Motor neuron (in vitro differentiated cells): Measurements from ENCODE around the gene TMEM248. TPM values are rescaled to one million over a fixed set of nuclear protein-coding genes. Genes with fewer than 3 reads are reported as not detected.
"Not testable (repeated sequence)": the region's sequence is repeated elsewhere in the genome, so short reads cannot be mapped to it uniquely, and the experiment has no call there.

Experiments used
- ATAC-seq, 8 experiments: fragments of 200-7000 bp; cut with Tn5 transposase; replicated peaks in 6 of 8; 2 replicates each; pipeline ENCODE4 v1.8.0; 2021; ENCODE audit warnings: mild to moderate bottlenecking in 8 of 8, moderate library complexity in 8 of 8
- H3K27ac ChIP-seq, 2 donors: fragments of 250-450 bp; sonication (Bioruptor Pico); 2 replicates each; pipeline ENCODE4 v1.9.0; 2021; ENCODE audit warnings: antibody characterized with exemption in 2 of 2, mild to moderate bottlenecking in 2 of 2, moderate library complexity in 1 of 2
- H3K4me1 ChIP-seq, 2 donors: fragments of 250-450 bp; sonication (Bioruptor Pico); replicated peaks in 1 of 2; 2 replicates each; pipeline ENCODE4 v1.6.1; 2021; ENCODE audit warnings: antibody characterized with exemption in 2 of 2, mild to moderate bottlenecking in 2 of 2, moderate library complexity in 1 of 2
- H3K4me3 ChIP-seq, 5 donors: fragments of 250-450 bp; sonication (Bioruptor Pico); 2 replicates each; pipeline ENCODE4 v1.9.0; 2021; ENCODE audit warnings: antibody characterized with exemption in 5 of 5, mild to moderate bottlenecking in 5 of 5, moderate library complexity in 4 of 5
- WGBS, 10 experiments: fragments of 450-650 bp; shearing (Covaris generic); methylation state at CpG; one replicate each; pipeline ENCODE4 v1.0.0; 2022; 5-methylcytosine and 5-hydroxymethylcytosine counted together
- in situ Hi-C, 9 experiments: fragments of 400-800 bp; cut with MboI; loops; one replicate each; pipeline ENCODE4 v1.15.0; 2021; ENCODE audit warnings: low sequenced_read_pairs in 9 of 9, low pct_unique_long_range_greater_than_20kb in 2 of 9; ENCODE audit not compliant: unreplicated experiment in 9 of 9
- total RNA-seq, 8 experiments: library from RNA; unstranded; fragments of 300-600 nt; gene quantifications; 2 replicates each; pipeline versions ENCODE4 v1.2.3 to v1.2.4, GENCODE V29; 2022

TMEM248 gene
- total RNA-seq = 10 to 100 TPM; 25.4 to 78.6 (median 41.7) TPM

GRCh38 chr7:66920769-66921395, at the start of gene TMEM248:
Gene TMEM248 (plus strand): TSS chr7:66921225. CDS start chr7:66941866, 20,641 bp downstream.
- peak within 1 kb of the TSS; percentile 66 to 96 (median 84) for H3K4me3 ChIP-seq
- peak; percentile 82 to 97 (median 94) for ATAC-seq
- H3K27ac ChIP-seq = peak within 1 kb of the TSS; percentile 82 to 97
- in situ Hi-C loops = no loop called here
- peaks cover 6 to 13% of the 10 kb centered on the region in 2 donors for H3K4me1 ChIP-seq
- 0 to 11% (median 4%) methylated on average over 1 to 27 of the region's 67 CpGs; no CpG with 5 or more reads in 2 of the 10 experiments for WGBS, 10 experiments

GRCh38 chr7:66873476-66873875, 47.5 kb upstream of the TMEM248 start:
- H3K27ac ChIP-seq = no peak overlapping the region
- ATAC-seq = no peak
- in situ Hi-C loops = loop anchor here in 1 of 9 experiments (25.0 kb wide), 1 partner anchor 89 kb away; no protein-coding TSS in a partner anchor
- no peaks in the 10 kb centered on the region for H3K4me1 ChIP-seq
- 60 to 100% (median 93%) methylated on average over 1 to 3 of the region's 3 CpGs; no CpG with 5 or more reads in 1 of the 10 experiments for WGBS, 10 experiments
- no peak overlapping the region for H3K4me3 ChIP-seq

- WGBS, 10 experiments = 22 to 100% (median 89%) methylated on average over 1 of the region's 1 CpG; no CpG with 5 or more reads in 5 of the 10 experiments
- Histone ChIP-seq H3K27ac (no peak overlapping the region), H3K4me1 (no peaks in the 10 kb centered on the region), H3K4me3 (no peak overlapping the region)
- in situ Hi-C loops = no loop called here
- ATAC-seq = no peak
Measured at GRCh38 chr7:66877577-66878300, 43.3 kb upstream of the TMEM248 start.

GRCh38 chr7:66878301-66878685, 42.7 kb upstream of the TMEM248 start:
- H3K4me3 ChIP-seq, ATAC-seq, H3K4me1 ChIP-seq, in situ Hi-C loops, H3K27ac ChIP-seq: not testable (repeated sequence)
- WGBS, 10 experiments = 50 to 100% (median 94%) methylated on average over 1 to 5 of the region's 7 CpGs; no CpG with 5 or more reads in 3 of the 10 experiments

- no peaks in the 10 kb centered on the region for H3K4me1 ChIP-seq
- in situ Hi-C loops = no loop called here
- H3K4me3 ChIP-seq = no peak overlapping the region
- 13 to 100% (median 78%) methylated on average over 1 to 4 of the region's 5 CpGs; no CpG with 5 or more reads in 2 of the 10 experiments for WGBS, 10 experiments
- no peak for ATAC-seq
- H3K27ac ChIP-seq = no peak overlapping the region
Measured at GRCh38 chr7:66880053-66880452, 41.0 kb upstream of the TMEM248 start.

- ATAC-seq, H3K4me3 ChIP-seq, in situ Hi-C loops, H3K27ac ChIP-seq, H3K4me1 ChIP-seq: not testable (repeated sequence)
- WGBS, 10 experiments = 63 to 100% (median 84%) methylated on average over 1 to 5 of the region's 6 CpGs; no CpG with 5 or more reads in 2 of the 10 experiments
Measured at GRCh38 chr7:66880577-66880976, 40.4 kb upstream of the TMEM248 start.

GRCh38 chr7:66883716-66884115, 37.3 kb upstream of the TMEM248 start:
- 43 to 100% (median 93%) methylated on average over 1 to 6 of the region's 7 CpGs for WGBS, 10 experiments
- no peak overlapping the region for H3K27ac ChIP-seq
- in situ Hi-C loops = no loop called here
- no peaks in the 10 kb centered on the region for H3K4me1 ChIP-seq
- no peak for ATAC-seq
- no peak overlapping the region for H3K4me3 ChIP-seq

- H3K4me1 ChIP-seq, H3K27ac ChIP-seq, in situ Hi-C loops, H3K4me3 ChIP-seq, ATAC-seq: not testable (repeated sequence)
Measured at GRCh38 chr7:66884556-66884955, 36.5 kb upstream of the TMEM248 start.

GRCh38 chr7:66886152-66886551, 34.9 kb upstream of the TMEM248 start:
- WGBS, 10 experiments = 50 to 100% (median 86%) methylated on average over 1 to 3 of the region's 4 CpGs; no CpG with 5 or more reads in 1 of the 10 experiments
- Histone ChIP-seq H3K27ac (no peak overlapping the region), H3K4me3 (no peak overlapping the region), H3K4me1 (no peaks in the 10 kb centered on the region)
- in situ Hi-C loops = no loop called here
- ATAC-seq = no peak

- ATAC-seq, H3K4me1 ChIP-seq, H3K27ac ChIP-seq, H3K4me3 ChIP-seq, in situ Hi-C loops: not testable (repeated sequence)
- 22 to 100% (median 66%) methylated on average over 1 to 2 of the region's 3 CpGs; no CpG with 5 or more reads in 2 of the 10 experiments for WGBS, 10 experiments
Measured at GRCh38 chr7:66888223-66888622, 32.8 kb upstream of the TMEM248 start.

- in situ Hi-C loops = no loop called here
- ATAC-seq = peak in 2 of 8 experiments; percentile 63 to 84
- WGBS, 10 experiments = 39 to 100% (median 55%) methylated on average over 1 to 4 of the region's 5 CpGs
Measured at GRCh38 chr7:66894463-66895080, 26.5 kb upstream of the TMEM248 start.

GRCh38 chr7:66896441-66896840, 24.6 kb upstream of the TMEM248 start:
- Histone ChIP-seq H3K4me1 (no peaks in the 10 kb centered on the region), H3K4me3 (no peak overlapping the region), H3K27ac (no peak overlapping the region)
- 72 to 100% (median 93%) methylated on average over 2 to 3 of the region's 3 CpGs; no CpG with 5 or more reads in 1 of the 10 experiments for WGBS, 10 experiments
- no peak for ATAC-seq
- in situ Hi-C loops = no loop called here

More at GRCh38 chr7:66894463-66895080, 26.5 kb upstream of the TMEM248 start:
- Histone ChIP-seq H3K4me1 (no peaks in the 10 kb centered on the region), H3K4me3 (no peak overlapping the region), H3K27ac (no peak overlapping the region)
